Tongue (tissue), 2 donors: ENCODE data around the gene LRRC4C. TPM values are rescaled to one million over a fixed set of nuclear protein-coding genes. Genes with fewer than 3 reads are reported as not detected.
"Not testable (repeated sequence)": the region's sequence is repeated elsewhere in the genome, so short reads cannot be mapped to it uniquely, and the experiment has no call there.

Experiments used
- DNase-seq: peaks from one replicate; pipeline ENCODE4 v3.0.0-alpha.2; 2015
- total RNA-seq: library from RNA; depleted of rRNA; stranded (reverse); fragments of >200 nt; gene quantifications from one replicate; pipeline ENCODE4 v1.2.3, GENCODE V29; 2014

Gene LRRC4C
- total RNA-seq, 1 donor from 2014 or later, result 4.7 TPM

DNA sequence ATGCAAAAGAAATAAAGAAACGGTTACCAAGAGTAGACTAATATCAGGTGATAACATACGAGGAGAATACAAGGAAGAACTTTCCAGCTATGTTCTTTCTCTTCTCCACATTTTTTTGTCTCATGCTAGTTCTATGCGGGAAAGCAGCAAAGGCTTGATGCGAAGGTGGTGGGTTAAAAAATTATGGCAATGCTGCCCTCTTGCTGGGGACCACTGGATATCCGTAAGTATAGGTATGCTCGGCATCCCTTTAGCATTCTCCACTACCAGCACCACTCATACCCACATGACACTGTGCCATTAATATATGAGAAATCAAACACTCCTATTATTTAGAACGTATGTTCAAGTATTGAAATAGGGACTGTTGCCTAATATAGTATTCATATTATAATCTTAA is 776.4 kb downstream of the LRRC4C start:
- no peak for DNase-seq

DNA sequence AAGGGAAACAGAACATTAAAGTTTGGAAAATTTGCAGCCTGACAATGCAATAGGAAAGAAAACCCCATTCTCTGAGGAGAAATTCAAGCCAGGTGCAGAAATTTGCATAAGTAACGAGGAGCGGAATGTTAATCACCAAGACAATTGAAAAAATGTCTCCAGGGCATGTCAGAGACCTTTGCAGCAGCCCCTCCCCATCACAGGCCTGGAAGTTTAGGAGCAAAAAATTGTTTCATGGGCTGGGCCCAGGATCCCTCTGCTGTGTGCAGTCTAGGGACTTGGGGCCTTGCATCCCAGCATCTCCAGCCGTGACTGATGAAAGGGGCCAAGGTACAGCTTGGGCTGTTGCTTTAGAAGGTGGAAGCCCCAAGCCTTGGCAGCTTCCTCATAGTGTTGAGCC is 780.2 kb downstream of the LRRC4C start:
- no peak for DNase-seq

DNA sequence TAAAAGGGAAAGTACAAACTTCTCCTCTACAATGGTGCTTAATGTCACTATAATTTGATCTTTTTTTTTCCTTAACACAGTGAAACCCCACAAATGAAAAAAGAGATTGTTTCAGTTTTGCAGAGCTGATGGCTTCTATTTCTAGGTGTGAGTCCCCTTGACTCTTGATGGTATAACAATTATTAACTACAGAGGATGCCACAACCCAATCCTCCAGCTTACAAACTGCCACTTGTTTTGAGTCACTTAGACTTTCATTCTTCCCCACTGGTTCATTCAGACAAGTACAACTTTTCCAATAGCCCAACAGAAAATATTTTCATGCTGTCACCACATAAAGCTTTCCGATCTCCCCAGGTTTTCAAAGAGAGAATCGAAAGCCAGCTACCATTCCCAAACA is 812.2 kb downstream of the LRRC4C start:
- DNase-seq, result no peak

DNA sequence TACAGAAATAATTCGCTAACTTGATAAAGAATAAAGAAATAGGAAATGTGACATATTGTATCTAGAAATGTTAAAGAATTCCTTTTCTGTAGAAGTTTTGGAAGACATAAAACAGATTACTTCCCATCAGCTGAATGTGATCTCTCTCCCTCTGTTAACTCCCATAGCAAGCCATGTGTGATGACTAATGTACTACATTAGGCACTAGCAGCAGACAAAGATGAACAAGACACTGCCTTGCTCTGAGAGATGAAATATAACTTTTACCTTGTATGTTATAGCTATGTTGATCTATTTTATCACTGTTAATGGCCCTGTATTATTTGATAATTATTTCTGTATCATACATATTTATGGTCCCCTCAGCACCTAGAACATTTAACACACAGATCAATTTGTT is 817.2 kb downstream of the LRRC4C start:
- DNase-seq, result no peak

DNA sequence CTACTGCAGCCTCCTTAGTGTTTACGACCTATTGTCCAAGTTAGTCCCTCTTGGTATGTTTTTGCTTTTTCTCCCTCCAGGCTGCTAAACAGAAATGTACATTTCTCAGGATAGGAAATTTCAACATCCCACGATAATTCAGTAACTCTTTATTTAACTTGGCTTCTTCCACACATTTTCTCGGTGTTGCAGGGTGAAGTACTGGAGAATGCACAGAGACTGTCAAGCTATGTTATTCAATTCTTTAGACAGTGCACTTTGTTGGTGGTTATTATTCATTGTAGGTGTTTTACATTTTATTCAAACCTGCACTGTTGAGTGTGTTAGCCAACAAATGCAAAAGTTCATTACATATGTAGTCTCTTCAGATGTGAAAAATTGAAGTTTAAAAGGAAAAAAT is 839.8 kb downstream of the LRRC4C start:
- DNase-seq, result peak; percentile 4

DNA sequence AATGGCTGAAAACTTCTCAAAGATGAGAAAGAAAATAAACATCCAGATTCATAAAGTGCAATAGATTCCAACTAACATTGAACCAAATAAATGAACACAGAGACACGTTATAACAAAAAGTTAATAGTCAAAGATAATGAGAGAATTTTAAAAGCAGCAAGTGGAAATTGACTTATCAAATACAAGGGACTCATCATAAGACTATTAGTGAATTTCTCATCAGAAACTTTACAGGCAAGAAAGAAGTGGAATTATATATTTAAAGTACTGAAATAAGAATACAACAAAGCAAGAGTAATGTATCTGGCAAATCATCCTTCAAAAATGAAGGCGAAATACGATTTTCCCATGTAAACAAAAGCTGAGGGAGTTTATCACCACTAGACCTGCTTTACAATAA is 852.7 kb downstream of the LRRC4C start:
- DNase-seq, result no peak

DNA sequence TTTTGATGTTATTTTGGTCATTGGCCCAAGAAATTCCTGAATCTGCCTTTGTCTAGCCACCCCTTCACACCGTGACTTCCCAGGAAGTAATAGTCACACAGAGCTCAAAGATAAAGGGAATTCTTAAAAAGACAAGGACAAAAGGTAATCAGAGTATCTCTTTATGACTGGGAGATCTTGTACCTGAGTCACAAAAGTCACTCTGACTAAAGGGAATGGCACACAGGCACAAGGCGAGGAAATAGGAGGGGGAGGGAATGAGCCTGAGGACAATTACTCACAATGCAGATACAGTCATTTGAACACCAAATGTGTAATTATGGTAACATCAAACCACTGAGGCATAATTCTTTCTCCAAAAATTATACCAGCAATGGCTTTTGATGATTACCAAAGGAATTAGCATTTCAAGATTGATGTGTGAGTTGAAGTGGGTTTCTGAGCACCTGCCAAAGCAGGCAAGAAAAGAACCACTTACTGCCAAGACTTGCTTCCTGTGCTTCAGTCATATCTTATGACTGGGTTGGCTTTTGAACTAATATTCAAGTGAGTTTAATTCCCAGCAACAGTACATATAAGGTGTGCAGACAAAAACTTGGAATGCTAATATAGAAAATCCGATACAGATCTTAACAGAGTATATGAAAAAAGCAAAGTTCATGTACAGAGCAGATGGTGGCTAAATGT is 856.4 kb downstream of the LRRC4C start:
- DNase-seq, result no peak

DNA sequence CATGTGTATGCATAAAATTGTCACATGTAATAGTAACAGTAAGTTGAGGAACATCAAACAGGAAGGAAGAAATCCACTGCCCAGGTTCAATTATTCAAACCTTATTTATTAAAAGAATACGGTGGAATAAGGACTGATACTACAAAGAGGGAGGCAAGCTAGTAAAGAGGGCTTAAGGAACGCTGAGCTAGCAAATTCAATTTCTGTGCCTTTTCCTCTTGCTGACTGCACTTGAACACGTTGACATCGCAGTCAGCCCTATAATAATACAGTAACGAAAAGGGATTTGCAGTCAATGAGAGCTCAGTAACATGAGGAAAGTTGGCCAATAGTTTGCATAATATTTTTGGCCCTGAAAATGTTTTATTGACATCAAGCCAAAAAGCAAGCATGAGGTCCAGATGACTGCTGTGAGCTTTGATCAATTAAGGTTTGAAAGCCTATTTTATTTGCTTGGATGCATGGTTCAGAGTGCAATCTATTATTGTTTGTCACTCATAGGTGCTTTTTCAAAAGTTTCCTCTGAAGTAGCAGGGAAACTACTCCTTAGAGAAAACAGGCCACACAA is 861.8 kb downstream of the LRRC4C start:
- peak; percentile 51 for DNase-seq

DNA sequence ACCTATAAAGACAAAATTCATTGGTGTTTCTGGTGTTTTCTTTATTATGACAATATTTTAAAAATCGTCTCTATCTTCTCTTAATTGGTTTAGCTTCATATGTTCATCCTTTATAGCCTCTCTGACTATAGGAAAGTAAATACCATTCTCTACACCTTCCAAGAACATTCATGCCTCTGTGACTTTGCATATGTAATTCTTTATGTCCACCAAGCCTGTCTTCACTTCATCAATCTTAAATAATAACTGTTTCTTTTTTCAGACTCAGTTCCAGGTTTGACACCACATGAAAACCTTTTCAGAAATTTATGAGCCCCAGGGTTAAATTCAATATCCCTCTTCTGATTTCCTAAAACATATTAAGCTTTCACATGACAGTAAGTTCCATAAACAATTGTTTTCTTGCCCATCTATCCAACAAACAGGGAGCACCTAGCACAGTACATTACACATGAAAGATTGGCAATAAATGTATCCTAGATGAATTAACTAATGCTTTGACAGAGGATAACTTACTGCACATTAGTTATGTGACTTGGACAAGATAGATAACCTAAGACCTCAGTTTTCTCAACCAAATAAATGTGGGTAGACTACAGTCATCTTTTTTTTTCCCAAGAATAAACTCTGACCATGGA is 886.1 kb downstream of the LRRC4C start:
- DNase-seq, result no peak

DNA sequence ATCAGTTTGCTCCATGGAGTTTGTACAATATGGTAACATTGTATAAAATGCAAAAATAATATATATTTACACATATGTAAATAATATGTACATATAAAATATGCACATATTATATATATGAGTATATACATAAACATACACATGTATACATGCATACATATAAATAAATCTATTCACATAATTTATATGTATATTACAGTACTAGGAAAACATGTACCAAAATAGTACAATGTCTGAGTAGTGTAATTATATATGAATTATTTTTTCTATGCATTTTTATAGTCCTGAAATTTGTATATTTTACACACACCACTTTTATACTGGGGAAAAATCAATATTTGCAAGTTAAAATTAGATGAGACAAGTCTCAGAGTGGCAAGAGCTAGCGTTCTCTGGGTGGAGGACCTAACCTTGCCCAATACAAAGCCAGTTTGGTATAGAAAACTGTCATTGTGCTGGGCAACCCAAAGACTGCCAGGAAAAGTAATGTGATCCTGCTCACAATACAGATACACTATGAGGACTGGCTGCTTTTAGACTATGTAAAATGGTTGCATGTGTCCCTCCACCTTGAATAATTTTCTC is 889.4 kb downstream of the LRRC4C start:
- DNase-seq, result no peak

DNA sequence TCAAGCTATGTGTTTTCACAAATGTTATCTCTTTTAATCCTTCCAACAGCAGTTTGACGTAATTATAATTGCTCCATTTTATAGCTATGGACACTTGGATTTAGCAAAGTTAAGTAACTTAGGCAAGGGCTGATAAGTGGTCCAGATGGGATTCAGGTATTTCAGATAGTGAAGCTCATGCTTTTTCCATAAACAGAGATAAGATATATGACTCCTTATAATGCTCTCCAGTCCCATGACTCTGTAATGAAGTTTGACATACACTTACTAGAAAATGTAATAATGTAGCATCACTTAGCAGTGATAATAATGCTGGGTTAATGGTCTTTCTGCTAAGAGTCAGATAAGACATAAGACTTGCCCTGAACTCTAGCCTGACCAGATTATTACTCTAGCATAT is 892.1 kb downstream of the LRRC4C start:
- no peak for DNase-seq

DNA sequence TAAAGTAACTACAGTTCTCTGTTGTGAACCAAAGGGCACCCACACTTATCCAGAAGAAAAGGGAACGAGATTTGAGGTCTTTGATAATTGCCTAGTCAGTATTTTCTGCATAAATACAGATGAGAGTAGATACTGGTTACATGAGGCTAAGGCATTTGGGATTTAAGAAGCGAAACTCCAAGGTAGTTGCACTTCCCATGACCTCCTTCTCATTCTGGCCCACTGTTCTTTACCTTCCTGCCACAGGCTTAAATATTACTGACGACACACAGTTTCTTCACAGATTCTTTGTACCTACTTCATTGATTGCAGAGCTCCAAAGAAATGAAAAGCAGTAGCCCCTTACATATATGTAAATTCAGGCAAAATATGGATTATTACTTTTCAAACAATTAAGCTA is 915.3 kb downstream of the LRRC4C start:
- DNase-seq, result no peak

DNA sequence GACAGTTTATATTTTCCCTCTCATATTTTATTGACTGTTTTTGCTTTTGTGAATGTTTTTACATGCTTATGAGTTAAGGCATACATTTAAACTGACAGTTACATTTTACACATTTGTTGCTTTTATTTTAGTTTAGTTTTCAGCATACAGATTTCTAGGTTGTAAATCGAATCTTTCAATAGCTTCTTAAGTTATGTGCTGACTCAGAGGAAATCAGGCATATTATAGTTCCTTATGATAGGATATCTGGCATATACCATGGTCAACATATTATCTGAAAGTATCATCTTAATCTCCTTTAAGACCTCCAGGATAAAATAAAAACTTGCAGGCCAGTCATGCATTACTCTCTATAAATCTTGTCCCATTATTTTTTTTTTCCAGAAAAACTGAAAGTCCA is 916.6 kb downstream of the LRRC4C start:
- no peak for DNase-seq

DNA sequence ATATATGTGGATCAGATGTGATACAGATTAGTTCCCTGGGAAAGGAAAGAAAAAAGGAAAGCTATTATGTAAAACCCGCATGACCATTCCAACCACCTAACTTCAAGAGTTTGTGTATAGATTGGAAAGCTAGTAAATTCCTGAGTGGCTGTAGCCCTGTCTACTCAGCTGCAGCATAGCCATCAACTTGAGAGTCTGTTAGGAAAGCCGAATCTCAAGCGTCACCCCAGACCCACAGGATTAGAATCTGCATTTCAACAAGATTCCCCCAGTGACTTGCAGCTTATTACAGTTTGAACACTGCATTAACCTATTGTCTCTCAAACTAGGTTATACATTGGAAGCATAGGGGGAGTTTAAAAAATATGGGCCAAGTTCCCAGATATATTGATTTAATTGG is 921.7 kb downstream of the LRRC4C start:
- no peak for DNase-seq

DNA sequence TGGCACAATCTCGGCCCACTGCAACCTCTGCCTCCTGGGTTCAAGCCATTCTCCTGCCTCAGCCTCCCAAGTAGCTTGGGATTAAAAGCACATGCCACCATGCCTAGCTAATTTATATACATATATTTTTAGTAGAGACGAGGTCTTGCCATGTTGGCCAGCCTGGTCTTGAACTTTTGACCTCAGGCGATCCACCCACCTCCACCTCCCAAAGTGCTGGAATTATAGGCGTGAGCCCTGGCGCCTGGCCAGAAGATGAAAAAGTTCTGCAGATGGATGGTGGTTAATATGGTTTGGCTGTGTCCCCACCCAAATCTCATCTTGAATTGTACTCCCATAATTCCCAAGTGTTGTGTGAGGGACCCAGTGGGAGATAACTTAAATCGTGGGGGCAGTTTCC is 937.4 kb downstream of the LRRC4C start:
- DNase-seq, result not testable (repeated sequence)

DNA sequence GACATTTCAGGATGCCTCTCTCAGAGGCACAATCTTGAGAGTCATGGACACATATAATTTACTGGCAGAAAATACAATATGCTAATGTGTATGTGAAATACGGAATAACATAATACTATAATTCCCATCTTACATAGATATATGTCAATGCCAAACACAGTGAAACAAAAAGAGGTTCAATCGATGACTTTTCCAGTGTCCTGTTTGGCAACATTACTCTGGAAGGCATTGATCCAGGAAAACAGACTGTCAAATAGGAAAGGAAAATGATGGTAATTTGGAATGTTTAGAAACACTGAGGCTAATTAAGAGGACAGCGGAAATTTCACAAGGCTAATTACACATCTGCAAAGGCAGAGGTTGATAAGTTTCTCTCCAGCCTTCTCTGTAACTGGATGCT is 942.3 kb downstream of the LRRC4C start:
- no peak for DNase-seq

DNA sequence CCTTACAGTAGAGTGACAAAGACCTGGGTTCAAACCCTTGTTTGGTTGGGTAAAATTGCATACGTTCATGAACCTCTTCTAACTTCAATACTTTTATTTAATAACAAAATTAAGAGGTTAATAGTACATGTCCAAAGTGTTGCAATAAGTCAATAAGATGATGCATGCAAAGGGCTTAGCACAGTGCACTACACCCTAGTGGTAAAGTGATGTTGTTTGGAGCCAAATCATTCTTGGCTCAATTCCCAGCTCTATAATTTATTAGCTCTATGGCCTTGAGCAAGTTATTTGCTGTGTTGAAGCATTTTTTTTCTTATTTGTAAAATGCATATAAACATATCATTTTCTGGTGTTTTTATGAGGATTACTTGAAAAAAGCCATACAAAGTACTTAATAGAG is 945.3 kb downstream of the LRRC4C start:
- DNase-seq, result no peak

DNA sequence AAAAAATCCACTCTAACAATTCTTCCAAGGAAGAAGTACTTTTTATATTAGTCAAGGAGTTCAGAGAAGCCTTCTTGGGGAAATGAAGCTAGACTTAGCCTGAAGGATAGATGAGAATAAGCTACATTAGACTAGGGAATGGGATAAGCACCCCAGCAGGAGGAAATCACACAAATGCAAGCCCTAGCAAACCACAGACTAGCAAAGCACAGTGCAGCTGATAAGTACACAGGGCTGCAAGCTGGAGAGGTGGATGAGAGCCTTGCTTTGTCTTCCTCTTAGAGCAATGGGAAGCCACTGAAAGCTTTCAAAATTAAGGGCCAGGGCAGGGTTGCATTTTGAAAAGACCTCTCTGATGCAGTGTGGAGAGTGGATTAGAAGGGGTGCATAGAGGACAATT is 946.2 kb downstream of the LRRC4C start:
- DNase-seq, result no peak

DNA sequence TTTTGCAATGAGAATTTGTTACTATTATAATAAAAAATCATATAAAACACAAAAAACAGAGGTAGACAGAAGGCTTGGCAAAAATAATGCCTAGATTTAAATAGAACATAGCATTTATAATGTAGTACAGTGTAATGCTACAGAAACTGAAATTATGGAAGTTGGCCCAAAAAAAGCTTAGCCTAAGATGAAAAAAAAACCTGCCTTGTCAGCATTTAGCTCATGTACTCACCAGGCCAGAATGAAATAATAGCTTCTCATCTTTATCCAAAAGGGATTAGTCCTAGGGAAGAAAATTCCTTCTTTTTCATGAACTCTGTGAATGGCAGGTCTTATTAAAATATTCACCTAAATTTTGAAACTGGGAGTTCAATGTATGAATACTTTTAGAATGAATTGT is 951.1 kb downstream of the LRRC4C start:
- peak; percentile 11 for DNase-seq

DNA sequence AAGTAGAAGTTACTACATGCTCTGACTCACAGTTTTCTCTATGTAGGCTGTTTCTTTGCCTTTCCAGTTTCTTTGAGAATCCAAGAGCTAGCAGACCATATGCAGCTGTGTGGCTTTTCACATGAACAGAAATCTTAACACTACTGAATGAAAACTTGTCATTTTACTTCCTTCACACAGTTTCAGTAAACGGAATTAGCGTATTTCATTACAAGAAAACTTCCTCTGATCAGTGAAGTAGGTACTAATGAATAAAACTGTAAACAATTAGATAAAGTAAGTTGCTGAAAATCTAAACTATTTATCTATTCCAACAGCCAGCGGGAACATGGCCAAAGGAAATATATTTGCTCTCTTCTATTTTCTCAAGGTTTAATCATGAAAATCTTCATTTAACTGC is 953.2 kb downstream of the LRRC4C start:
- no peak for DNase-seq

DNA sequence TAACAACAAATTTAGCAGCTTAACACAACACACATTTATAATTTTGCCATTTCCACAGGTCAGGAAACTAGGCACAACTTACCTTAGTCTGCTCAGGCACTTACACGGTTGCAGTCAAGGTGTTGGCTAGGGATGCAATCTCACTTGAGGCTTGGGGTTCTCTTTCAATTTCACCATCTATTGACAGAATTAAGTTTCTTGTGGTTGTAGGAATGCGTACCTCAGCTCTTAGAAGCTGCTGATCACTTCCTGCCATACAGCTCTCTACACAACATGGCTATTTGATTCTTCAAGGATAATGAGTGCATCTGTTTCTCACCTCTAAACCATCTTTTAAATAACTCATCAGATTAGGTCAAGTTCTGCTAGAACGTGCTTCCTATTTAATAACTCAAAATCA is 968.1 kb downstream of the LRRC4C start:
- DNase-seq, result no peak

DNA sequence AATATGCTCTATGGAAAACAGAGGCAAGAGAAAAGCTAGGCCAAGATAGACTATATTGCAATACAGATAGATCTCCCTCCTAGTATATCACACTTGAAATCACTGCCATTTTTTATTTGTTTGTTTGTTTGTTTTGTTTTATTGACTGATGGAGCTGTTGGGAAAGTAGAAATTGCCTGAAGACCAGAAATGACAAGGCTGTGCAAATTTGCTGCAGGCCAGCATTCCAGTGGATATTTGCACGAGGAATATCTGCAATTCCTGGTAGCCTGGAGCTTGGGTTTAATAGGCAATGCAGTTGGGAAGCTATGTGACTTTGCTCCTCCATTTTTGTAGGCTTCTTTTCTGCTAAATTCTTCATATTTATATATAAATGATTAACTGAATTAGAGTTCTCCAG is 991.7 kb downstream of the LRRC4C start:
- DNase-seq, result no peak

DNA sequence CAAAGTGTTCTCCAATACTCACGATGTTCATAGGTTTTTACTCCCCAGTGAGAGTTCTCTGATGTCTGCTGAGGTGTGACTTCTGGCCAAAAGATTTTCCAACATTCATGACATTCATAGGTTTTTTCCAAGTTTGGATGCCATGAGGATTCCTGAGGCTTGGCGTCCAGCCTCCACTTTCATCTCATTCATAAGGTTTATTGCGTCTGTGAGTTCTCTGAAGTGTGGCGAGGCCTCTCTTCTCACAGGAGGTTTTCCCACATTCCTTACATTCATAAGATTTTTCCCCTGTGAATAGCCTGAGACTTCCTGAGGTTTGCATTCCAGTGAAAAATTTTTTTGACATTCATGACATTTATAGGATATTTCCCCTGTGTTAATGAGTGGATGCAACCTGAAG is 1014.1 kb downstream of the LRRC4C start:
- DNase-seq, result no peak

DNA sequence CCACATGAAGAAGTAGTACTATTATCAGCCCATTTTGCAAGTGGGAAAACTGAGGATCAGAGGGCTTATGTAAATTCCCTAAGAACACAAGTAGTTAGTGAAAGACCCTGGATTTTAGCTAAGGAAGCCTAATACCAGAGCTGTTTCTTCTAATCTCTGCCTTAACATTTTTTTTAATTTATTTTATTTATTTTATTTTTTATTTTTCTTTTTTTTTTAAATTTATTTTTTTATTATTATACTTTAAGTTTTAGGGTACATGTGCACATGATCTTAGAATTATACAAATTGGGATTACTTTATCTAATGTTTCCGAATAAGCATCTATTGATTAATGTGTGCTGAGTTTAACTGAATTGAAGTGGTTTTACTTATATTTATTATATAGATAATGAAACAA is 1015.3 kb downstream of the LRRC4C start:
- DNase-seq, result no peak
